ENCODE data around the gene KRTAP4-8. TPM values are rescaled to one million over a fixed set of nuclear protein-coding genes. Genes with fewer than 3 reads are reported as not detected.
"Not testable (repeated sequence)": the region's sequence is repeated elsewhere in the genome, so short reads cannot be mapped to it uniquely, and the experiment has no call there.

KRTAP4-8 gene
- polyA plus RNA-seq, 1 of the 3 experiments (the other 2 are of a cell fraction): not detected

DNA sequence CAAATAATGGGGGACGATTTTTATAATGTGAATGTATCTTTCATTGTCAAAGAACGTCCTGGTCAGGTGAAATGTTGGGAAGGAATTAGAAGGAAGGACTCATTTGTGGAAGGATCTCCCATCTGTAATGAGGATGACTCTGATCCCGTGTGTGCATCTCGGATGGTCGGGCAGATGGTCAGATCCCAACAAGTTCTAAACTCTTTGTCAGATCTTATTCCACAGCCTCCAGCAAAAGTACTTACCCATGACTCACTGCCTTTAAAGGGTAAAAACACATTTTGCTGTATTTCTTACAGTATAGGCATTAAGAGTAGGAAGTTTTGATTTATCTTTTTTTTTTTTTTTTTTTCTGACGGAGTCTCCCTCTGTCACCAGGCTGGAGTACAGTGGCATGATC, 539 bp upstream of the KRTAP4-8 start:
- CTCF ChIA-PET: no interaction called here
- peaks cover 6% of the 10 kb centered on the region for H3F3A ChIP-seq (replicated peaks; ENCODE audit: insufficient read depth)
- POLR2A ChIA-PET: no interaction called here
- no peaks in the 10 kb centered on the region for H3K9me3 ChIP-seq
- no peak for TF ChIP-seq MEF2A (IDR thresholded peaks at IDR 0.05; ENCODE audit: borderline replicate concordance, low read depth)
- no peak for TF ChIP-seq POLR2AphosphoS5 (IDR thresholded peaks at IDR 0.05; ENCODE audit: low read depth, low read length)
- TF ChIP-seq RXRA (IDR thresholded peaks at IDR 0.05; ENCODE audit: borderline replicate concordance, low read depth): no peak
- TF ChIP-seq GATA2 (CRISPR knock-in tag; IDR thresholded peaks at IDR 0.05): no peak
- TF ChIP-seq TCF12 (IDR thresholded peaks at IDR 0.05): no peak
- TF ChIP-seq ELF1 (IDR thresholded peaks at IDR 0.05): no peak
- no peak overlapping the region for H3K27ac ChIP-seq (ENCODE audit: low read depth in 2 of 2, low read length in 1 of 2)
- H3K4me3 ChIP-seq (ENCODE audit: low read depth in 2 of 2, low read length in 1 of 2): no peak overlapping the region
- no peaks in the 10 kb centered on the region for H4K20me1 ChIP-seq (ENCODE audit: insufficient read depth)
- 11% methylated on average over 6 of the region's 6 CpGs for WGBS (ENCODE audit: low lambda C conversion rate)
- no peak for DNase-seq
- H3K27me3 ChIP-seq (ENCODE audit: insufficient read depth): no peaks in the 10 kb centered on the region
- no peaks in the 10 kb centered on the region for H3K36me3 ChIP-seq (replicated peaks in 1 of 2; ENCODE audit: control insufficient read depth in 1 of 2, insufficient read depth in 2 of 2, low read length in 1 of 2)
- H2AFZ ChIP-seq (ENCODE audit: low read depth): no peak overlapping the region
- peaks cover 0 to 5% of the 10 kb centered on the region in 2 experiments; a peak in 1 of 4 replicates for H3K4me1 ChIP-seq (ENCODE audit: control insufficient read depth in 1 of 2, insufficient read depth in 2 of 2, low read depth in 1 of 2, low read length in 1 of 2)
- H3K4me2 ChIP-seq: 0 out of 2 replicates have a peak overlapping the region, but pooled peaks have one; percentile 15
- no peak overlapping the region for H3K9ac ChIP-seq
- no peaks in the 10 kb centered on the region for H3K79me2 ChIP-seq (ENCODE audit: insufficient read depth)
- no peaks in the 10 kb centered on the region for H3K9me2 ChIP-seq

DNA sequence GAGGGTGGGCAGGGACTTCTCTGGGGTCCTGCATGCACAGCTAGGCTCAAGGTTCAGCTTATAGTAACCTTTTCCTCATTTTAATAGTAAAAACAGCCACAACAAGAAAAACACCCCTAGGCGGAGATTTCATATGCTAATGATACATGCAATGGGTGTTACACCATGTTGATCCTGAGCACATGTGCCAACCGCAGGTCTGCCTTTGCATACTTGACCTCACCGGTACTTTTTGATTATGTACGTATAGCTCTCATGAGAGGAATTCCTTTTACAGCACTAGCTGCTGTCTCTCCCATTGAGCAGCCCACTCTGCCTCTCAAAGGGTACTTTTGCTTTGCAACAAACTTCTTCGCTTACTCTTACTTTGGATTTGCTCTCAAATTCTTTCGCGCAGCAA, 1.9 kb downstream of the KRTAP4-8 start:
- peaks cover 0 to 5% of the 10 kb centered on the region in 2 experiments; a peak in 1 of 4 replicates for H3K4me1 ChIP-seq (ENCODE audit: control insufficient read depth in 1 of 2, insufficient read depth in 2 of 2, low read depth in 1 of 2, low read length in 1 of 2)
- H3K79me2 ChIP-seq (ENCODE audit: insufficient read depth): no peaks in the 10 kb centered on the region
- TF ChIP-seq, protein P1, sequence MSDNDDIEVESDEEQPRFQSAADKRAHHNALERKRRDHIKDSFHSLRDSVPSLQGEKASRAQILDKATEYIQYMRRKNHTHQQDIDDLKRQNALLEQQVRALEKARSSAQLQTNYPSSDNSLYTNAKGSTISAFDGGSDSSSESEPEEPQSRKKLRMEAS (IDR thresholded peaks at IDR 0.05; ENCODE audit: low read depth): no peak
- TF ChIP-seq IRF3 (IDR thresholded peaks at IDR 0.05; ENCODE audit: low read depth, low read length) (no peak), MXI1 (IDR thresholded peaks at IDR 0.05; ENCODE audit: low read depth, low read length) (no peak), NFIC (IDR thresholded peaks at IDR 0.05; ENCODE audit: borderline replicate concordance) (no peak), GATA2 (CRISPR knock-in tag; IDR thresholded peaks at IDR 0.05) (no peak), FOSL2 (IDR thresholded peaks at IDR 0.05; ENCODE audit: borderline replicate concordance, low read depth) (no peak), NRF1 (IDR thresholded peaks at IDR 0.05; ENCODE audit: low read depth, low read length) (no peak), TEAD4 (IDR thresholded peaks at IDR 0.05; ENCODE audit: borderline replicate concordance, insufficient read depth) (no peak)
- TF ChIP-seq, protein P2, sequence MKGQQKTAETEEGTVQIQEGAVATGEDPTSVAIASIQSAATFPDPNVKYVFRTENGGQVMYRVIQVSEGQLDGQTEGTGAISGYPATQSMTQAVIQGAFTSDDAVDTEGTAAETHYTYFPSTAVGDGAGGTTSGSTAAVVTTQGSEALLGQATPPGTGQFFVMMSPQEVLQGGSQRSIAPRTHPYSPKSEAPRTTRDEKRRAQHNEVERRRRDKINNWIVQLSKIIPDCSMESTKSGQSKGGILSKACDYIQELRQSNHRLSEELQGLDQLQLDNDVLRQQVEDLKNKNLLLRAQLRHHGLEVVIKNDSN (IDR thresholded peaks at IDR 0.05; ENCODE audit: borderline replicate concordance, low read depth): no peak
- H3K4me3 ChIP-seq (ENCODE audit: low read depth in 2 of 2, low read length in 1 of 2): no peak overlapping the region
- no peak overlapping the region for H3K9ac ChIP-seq
- no peaks in the 10 kb centered on the region for H3K36me3 ChIP-seq (replicated peaks in 1 of 2; ENCODE audit: control insufficient read depth in 1 of 2, insufficient read depth in 2 of 2, low read length in 1 of 2)
- no peaks in the 10 kb centered on the region for H3K9me3 ChIP-seq
- peaks cover 6% of the 10 kb centered on the region for H3F3A ChIP-seq (replicated peaks; ENCODE audit: insufficient read depth)
- DNase-seq: no peak
- H3K27me3 ChIP-seq (ENCODE audit: insufficient read depth): no peaks in the 10 kb centered on the region
- POLR2A ChIA-PET: no interaction called here
- no peaks in the 10 kb centered on the region for H3K9me2 ChIP-seq
- H2AFZ ChIP-seq (ENCODE audit: low read depth): no peak overlapping the region
- no peaks in the 10 kb centered on the region for H4K20me1 ChIP-seq (ENCODE audit: insufficient read depth)
- no peak overlapping the region for H3K27ac ChIP-seq (ENCODE audit: low read depth in 2 of 2, low read length in 1 of 2)
- CTCF ChIA-PET: no interaction called here
- no peak overlapping the region for H3K4me2 ChIP-seq
- WGBS (ENCODE audit: low lambda C conversion rate): 51% methylated on average over 7 of the region's 7 CpGs

DNA sequence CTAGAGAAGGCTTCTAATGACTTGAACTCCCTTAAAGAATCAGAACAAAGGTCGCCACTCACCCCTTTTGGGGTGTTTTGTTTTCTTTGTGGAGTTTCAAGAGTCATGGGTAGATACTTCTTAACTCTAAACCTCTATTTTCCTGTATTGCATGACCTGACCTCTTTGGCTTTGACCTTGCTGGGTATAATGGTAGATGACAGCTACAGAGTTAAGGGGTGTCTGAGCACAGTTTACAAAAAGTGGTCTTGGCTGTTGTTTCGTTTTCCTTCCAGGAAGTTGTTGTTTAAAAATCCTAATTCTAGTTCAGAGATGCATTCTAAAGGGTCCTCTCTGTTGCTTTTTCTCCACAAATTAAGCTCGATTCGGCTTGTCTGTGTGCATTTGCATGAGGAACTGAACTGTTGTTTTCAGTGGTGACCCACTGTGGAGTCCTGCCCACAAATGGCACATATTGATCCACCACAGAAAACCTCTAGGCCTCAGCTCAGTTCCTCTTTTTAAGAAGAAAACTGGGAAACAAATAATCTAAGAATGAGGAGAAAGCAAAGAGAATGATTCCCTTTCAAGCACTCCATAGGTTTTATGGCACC, 9.1 kb downstream of the KRTAP4-8 start:
- H4K20me1 ChIP-seq (ENCODE audit: insufficient read depth); H3K36me3 ChIP-seq (replicated peaks in 1 of 2; ENCODE audit: control insufficient read depth in 1 of 2, insufficient read depth in 2 of 2, low read length in 1 of 2); H3K27ac ChIP-seq (ENCODE audit: low read depth in 2 of 2, low read length in 1 of 2); H3K4me1 ChIP-seq (ENCODE audit: control insufficient read depth in 1 of 2, insufficient read depth in 2 of 2, low read depth in 1 of 2, low read length in 1 of 2); CTCF ChIA-PET; H3K9ac ChIP-seq; H3K4me2 ChIP-seq; H3K27me3 ChIP-seq (ENCODE audit: insufficient read depth); H3K4me3 ChIP-seq (ENCODE audit: low read depth in 2 of 2, low read length in 1 of 2); H2AFZ ChIP-seq (ENCODE audit: low read depth); H3K9me2 ChIP-seq; H3K79me2 ChIP-seq (ENCODE audit: insufficient read depth); POLR2A ChIA-PET; DNase-seq; H3F3A ChIP-seq (replicated peaks; ENCODE audit: insufficient read depth); H3K9me3 ChIP-seq: not testable (repeated sequence)
- 9% methylated on average over 4 of the region's 4 CpGs for WGBS (ENCODE audit: low lambda C conversion rate)

- H3K9me3 ChIP-seq; DNase-seq; H3F3A ChIP-seq (replicated peaks; ENCODE audit: insufficient read depth); H3K27ac ChIP-seq (ENCODE audit: low read depth in 2 of 2, low read length in 1 of 2); H2AFZ ChIP-seq (ENCODE audit: low read depth); H3K79me2 ChIP-seq (ENCODE audit: insufficient read depth); H3K4me2 ChIP-seq; POLR2A ChIA-PET; H3K4me3 ChIP-seq (ENCODE audit: low read depth in 2 of 2, low read length in 1 of 2); H3K36me3 ChIP-seq (replicated peaks in 1 of 2; ENCODE audit: control insufficient read depth in 1 of 2, insufficient read depth in 2 of 2, low read length in 1 of 2); H4K20me1 ChIP-seq (ENCODE audit: insufficient read depth); H3K9me2 ChIP-seq; H3K27me3 ChIP-seq (ENCODE audit: insufficient read depth); H3K9ac ChIP-seq; H3K4me1 ChIP-seq (ENCODE audit: control insufficient read depth in 1 of 2, insufficient read depth in 2 of 2, low read depth in 1 of 2, low read length in 1 of 2); CTCF ChIA-PET: not testable (repeated sequence)
- WGBS (ENCODE audit: low lambda C conversion rate): 32% methylated on average over 4 of the region's 14 CpGs
Measured at GRCh38 chr17:41084100-41084856, 13.7 kb downstream of the KRTAP4-8 start, which contains the start of gene KRTAP4-7. Gene KRTAP4-7 (plus strand): TSS chr17:41084150. CDS start chr17:41084207, 57 bp downstream.

Data from SK-N-SH (cell line).